Chondrocyte (in vitro differentiated cells): ENCODE results near the gene AOX1. TPM values are rescaled to one million over a fixed set of nuclear protein-coding genes. Genes with fewer than 3 reads are reported as not detected.

Source experiments
- DNase-seq: peaks from one replicate; pipeline ENCODE4 v3.0.0; 2021; ENCODE audit warnings: mixed read lengths, low spot score
- H3K27ac Mint-ChIP-seq: one replicate; pipeline ENCODE4 v1.8.0; 2021; ENCODE audit warnings: mild to moderate bottlenecking, moderate library complexity, mixed read lengths; ENCODE audit not compliant: unreplicated experiment
- H3K27me3 Mint-ChIP-seq: 2 replicates; pipeline ENCODE4 v1.8.0; 2021; ENCODE audit warnings: low read depth, mixed read lengths
- H3K36me3 Mint-ChIP-seq: 2 replicates; pipeline ENCODE4 v1.8.0; 2021; ENCODE audit warnings: low read depth, mixed read lengths
- H3K4me1 Mint-ChIP-seq: 2 replicates; pipeline ENCODE4 v1.8.0; 2021; ENCODE audit warnings: low read depth, mild to moderate bottlenecking, mixed read lengths
- H3K4me3 Mint-ChIP-seq: one replicate; pipeline ENCODE4 v1.8.0; 2021; ENCODE audit warnings: mild to moderate bottlenecking, moderate library complexity, mixed read lengths; ENCODE audit not compliant: unreplicated experiment
- H3K9me3 Mint-ChIP-seq: 2 replicates; pipeline ENCODE4 v1.8.0; 2021; ENCODE audit warnings: low read depth, mixed read lengths
- total RNA-seq: library from RNA; stranded (reverse); gene quantifications from 3 replicates; pipeline ENCODE4 v1.2.1, GENCODE V29; 2021
- TF ChIP-seq, protein P1 (sequence below): fragments of 200-600 bp; sonication (generic); IDR thresholded peaks from 2 replicates; pipeline ENCODE4 v1.5.0; 2021; ENCODE audit warnings: antibody characterized with exemption, mild to moderate bottlenecking, moderate library complexity

AOX1 gene
- total RNA-seq, 1 donor from 2014 or later = 1.7 TPM

DNA sequence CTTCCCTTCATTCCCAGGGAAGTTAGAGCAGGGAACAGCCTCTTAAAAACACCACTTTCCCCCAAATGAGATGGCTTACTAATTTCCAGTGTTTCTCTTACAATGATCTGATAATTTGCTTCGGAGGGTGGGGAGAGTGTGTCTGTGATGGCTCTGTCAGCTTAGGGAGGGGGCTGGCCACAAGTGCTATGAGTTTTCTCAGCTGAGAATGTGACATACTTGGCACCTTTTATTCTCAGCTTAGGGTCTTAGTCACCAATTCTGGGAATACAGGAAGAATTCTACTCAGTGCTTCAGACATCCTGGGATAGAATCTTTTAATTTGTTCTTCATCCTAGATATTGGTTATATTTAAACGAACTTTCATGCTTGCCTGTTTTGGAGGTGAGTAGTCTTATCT lies 64.4 kb downstream of the AOX1 start:
- no peaks in the 10 kb centered on the region for H3K4me1 Mint-ChIP-seq
- peaks cover 11% of the 10 kb centered on the region for H3K9me3 Mint-ChIP-seq
- H3K36me3 Mint-ChIP-seq = peaks cover 2% of the 10 kb centered on the region
- DNase-seq = no peak
- no peak overlapping the region for H3K4me3 Mint-ChIP-seq
- no peak overlapping the region for H3K27ac Mint-ChIP-seq
- H3K27me3 Mint-ChIP-seq = no peaks in the 10 kb centered on the region
- TF ChIP-seq, protein P1, sequence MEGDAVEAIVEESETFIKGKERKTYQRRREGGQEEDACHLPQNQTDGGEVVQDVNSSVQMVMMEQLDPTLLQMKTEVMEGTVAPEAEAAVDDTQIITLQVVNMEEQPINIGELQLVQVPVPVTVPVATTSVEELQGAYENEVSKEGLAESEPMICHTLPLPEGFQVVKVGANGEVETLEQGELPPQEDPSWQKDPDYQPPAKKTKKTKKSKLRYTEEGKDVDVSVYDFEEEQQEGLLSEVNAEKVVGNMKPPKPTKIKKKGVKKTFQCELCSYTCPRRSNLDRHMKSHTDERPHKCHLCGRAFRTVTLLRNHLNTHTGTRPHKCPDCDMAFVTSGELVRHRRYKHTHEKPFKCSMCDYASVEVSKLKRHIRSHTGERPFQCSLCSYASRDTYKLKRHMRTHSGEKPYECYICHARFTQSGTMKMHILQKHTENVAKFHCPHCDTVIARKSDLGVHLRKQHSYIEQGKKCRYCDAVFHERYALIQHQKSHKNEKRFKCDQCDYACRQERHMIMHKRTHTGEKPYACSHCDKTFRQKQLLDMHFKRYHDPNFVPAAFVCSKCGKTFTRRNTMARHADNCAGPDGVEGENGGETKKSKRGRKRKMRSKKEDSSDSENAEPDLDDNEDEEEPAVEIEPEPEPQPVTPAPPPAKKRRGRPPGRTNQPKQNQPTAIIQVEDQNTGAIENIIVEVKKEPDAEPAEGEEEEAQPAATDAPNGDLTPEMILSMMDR = no peak

DNA sequence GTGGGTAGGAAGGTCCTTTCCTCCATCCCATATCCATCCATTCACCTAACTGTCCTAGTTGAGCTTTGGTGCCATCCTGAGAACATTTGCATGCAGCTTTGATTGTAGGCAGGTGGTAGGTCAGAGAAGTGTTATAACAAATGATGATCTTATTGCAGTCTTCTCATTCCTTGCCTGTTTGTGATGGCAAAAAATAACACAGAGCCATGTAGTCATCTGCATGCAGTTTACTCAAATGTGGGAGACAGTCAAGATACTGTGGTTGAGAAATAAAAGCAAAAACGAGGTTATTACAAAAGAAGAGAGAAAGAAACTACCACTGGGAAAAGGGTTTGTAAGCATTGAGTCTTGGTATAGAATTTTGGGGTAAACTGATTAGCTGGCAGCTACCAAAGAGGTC lies 66.3 kb downstream of the AOX1 start:
- H3K4me3 Mint-ChIP-seq = no peak overlapping the region
- H3K9me3 Mint-ChIP-seq = peaks cover 3% of the 10 kb centered on the region
- H3K27ac Mint-ChIP-seq = no peak overlapping the region
- TF ChIP-seq, protein P1 = no peak
- peaks cover 2% of the 10 kb centered on the region for H3K36me3 Mint-ChIP-seq
- no peak for DNase-seq
- no peaks in the 10 kb centered on the region for H3K4me1 Mint-ChIP-seq
- H3K27me3 Mint-ChIP-seq = no peaks in the 10 kb centered on the region

DNA sequence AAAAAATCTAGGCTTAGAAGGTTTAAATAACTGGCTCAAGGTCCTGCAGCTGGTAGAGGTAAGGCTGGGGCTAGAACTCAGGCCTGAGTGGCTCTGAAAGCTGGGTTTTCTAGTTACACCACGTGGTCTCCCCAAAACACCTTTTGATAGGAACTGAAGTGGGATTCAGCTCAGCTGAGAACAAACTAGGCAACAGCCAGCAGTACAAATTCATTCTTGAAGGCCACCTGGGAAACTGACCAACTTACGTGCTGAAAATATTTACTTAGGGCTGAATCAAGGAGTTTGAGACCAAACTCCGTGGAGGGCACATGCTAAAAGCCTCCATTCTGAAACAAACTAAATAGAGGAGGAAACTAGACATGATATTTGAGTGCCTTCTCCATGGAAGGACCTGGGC lies 67.2 kb downstream of the AOX1 start:
- no peaks in the 10 kb centered on the region for H3K27me3 Mint-ChIP-seq
- no peak for DNase-seq
- H3K36me3 Mint-ChIP-seq = no peaks in the 10 kb centered on the region
- TF ChIP-seq, protein P1 = no peak
- no peaks in the 10 kb centered on the region for H3K4me1 Mint-ChIP-seq
- no peak overlapping the region for H3K27ac Mint-ChIP-seq
- H3K9me3 Mint-ChIP-seq = no peaks in the 10 kb centered on the region
- H3K4me3 Mint-ChIP-seq = no peak overlapping the region

DNA sequence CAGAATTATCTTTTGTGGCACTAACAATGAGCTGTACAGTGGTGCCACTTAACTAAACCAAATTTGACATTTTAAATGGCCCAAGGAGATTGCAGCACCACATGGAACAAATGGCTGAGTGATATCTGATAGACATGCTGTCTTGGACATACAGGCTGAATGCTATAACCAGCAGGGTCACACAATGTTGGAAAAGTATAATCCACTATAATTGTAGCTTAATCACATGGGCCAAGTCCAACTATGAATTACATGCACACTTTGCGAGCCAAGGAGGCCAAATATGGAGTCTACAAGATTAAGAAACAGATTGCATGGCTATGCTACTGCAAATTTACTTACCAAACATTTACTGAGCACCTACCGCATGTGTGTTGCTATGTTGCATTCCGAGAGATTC lies 69.0 kb downstream of the AOX1 start:
- TF ChIP-seq, protein P1 = no peak
- Mint-ChIP-seq H3K27me3 (no peaks in the 10 kb centered on the region), H3K4me3 (no peak overlapping the region), H3K36me3 (no peaks in the 10 kb centered on the region), H3K4me1 (no peaks in the 10 kb centered on the region), H3K9me3 (no peaks in the 10 kb centered on the region), H3K27ac (no peak overlapping the region)
- no peak for DNase-seq

DNA sequence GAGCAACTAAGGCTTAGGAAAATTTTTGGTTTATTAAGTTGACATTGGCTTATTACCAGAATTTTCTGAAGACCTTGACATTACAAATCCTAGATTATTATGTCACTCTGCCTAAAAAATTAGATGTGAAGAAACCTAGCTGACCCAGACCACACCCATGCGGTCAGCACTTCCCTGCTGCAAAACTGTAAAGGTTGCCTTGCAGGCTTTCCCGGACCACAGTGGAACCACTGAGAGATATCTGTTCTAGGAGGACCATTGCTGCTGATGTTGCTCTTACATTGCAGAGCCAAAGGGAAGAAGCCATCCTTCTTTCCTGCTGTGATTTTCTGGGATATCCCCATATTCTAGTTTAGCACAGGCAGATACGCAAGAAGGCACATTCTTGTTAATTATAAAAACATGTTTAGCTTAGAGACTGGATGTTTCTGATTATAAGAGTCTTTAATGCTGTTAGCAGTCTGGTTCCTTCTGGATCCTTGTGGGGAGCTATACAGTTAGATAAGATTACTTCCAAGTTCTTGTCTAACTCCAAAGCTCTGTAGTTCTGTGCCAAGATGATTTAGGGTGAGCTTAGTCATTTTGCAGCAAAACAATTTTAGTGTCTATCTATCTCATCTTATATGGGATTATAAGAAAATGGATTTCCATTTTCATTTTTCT lies 70.2 kb downstream of the AOX1 start:
- H3K4me1 Mint-ChIP-seq = no peaks in the 10 kb centered on the region
- no peaks in the 10 kb centered on the region for H3K9me3 Mint-ChIP-seq
- no peak overlapping the region for H3K27ac Mint-ChIP-seq
- TF ChIP-seq, protein P1 = no peak
- no peaks in the 10 kb centered on the region for H3K27me3 Mint-ChIP-seq
- no peak overlapping the region for H3K4me3 Mint-ChIP-seq
- no peaks in the 10 kb centered on the region for H3K36me3 Mint-ChIP-seq
- no peak for DNase-seq
